MM.1S (cell line): ENCODE results near the gene BPGM.

Experiments
- DNase-seq: peaks from one replicate; pipeline ENCODE4 v3.0.0-alpha.2; 2015
- H2AFZ ChIP-seq: fragments of 300-600 bp; sonication (generic); 2 replicates; pipeline ENCODE4 v1.6.0; 2016; ENCODE audit warnings: antibody characterized with exemption, low read length
- H3F3A ChIP-seq: fragments of 300-600 bp; sonication (generic); 2 replicates; pipeline ENCODE4 v1.6.1; 2016; ENCODE audit warnings: mild to moderate bottlenecking, antibody characterized with exemption, low read length, moderate library complexity, mixed read lengths; ENCODE audit not compliant: insufficient read depth
- H3K27ac ChIP-seq: fragments of 300-600 bp; sonication (generic); 2 replicates; pipeline ENCODE4 v1.5.1; 2016; ENCODE audit warnings: mild to moderate bottlenecking, low read length
- H3K27me3 ChIP-seq: fragments of 300-600 bp; sonication (generic); replicated peaks from 2 replicates; pipeline ENCODE4 v1.6.0; 2016; ENCODE audit warnings: low read length; ENCODE audit not compliant: insufficient read depth
- H3K36me3 ChIP-seq: fragments of 300-600 bp; sonication (generic); replicated peaks from 2 replicates; pipeline ENCODE4 v1.6.1; 2016; ENCODE audit warnings: mild to moderate bottlenecking, low read length, mixed read lengths; ENCODE audit not compliant: insufficient read depth
- H3K4me1 ChIP-seq: fragments of 300-600 bp; sonication (generic); 2 replicates; pipeline ENCODE4 v1.6.1; 2016; ENCODE audit warnings: low read length, mixed read lengths
- H3K4me2 ChIP-seq: fragments of 300-600 bp; sonication (generic); 2 replicates; pipeline ENCODE4 v1.6.0; 2016; ENCODE audit warnings: low read depth, low read length
- H3K4me3 ChIP-seq: fragments of 300-600 bp; sonication (generic); 2 replicates; pipeline ENCODE4 v1.5.1; 2016; ENCODE audit warnings: low read length, mixed read lengths
- H3K79me2 ChIP-seq: fragments of 300-600 bp; sonication (generic); 2 replicates; pipeline ENCODE4 v1.6.1; 2016; ENCODE audit warnings: mixed run types, low read length, mixed read lengths
- H3K9ac ChIP-seq: fragments of 300-600 bp; sonication (generic); 2 replicates; pipeline ENCODE4 v1.6.1; 2016; ENCODE audit warnings: low read length, mixed read lengths
- H3K9me2 ChIP-seq: fragments of 300-600 bp; sonication (generic); replicated peaks from 2 replicates; pipeline ENCODE4 v1.6.1; 2016; ENCODE audit warnings: mild to moderate bottlenecking, low read length, mixed read lengths; ENCODE audit not compliant: insufficient read depth
- H3K9me3 ChIP-seq: fragments of 300-600 bp; sonication (generic); replicated peaks from 2 replicates; pipeline ENCODE4 v1.6.1; 2016; ENCODE audit warnings: mild to moderate bottlenecking, low read length, mixed read lengths; ENCODE audit not compliant: insufficient read depth
- H4K20me1 ChIP-seq: fragments of 300-600 bp; sonication (generic); 2 replicates; pipeline ENCODE4 v1.6.1; 2016; ENCODE audit warnings: mild to moderate bottlenecking, low read length, moderate library complexity, mixed read lengths; ENCODE audit not compliant: insufficient read depth
- EZH2 ChIP-seq: fragments of 300-600 bp; sonication (generic); optimal IDR thresholded peaks from 2 replicates; pipeline ENCODE3; 2017; ENCODE audit warnings: low read depth, mild to moderate bottlenecking, antibody characterized with exemption, low read length, mixed read lengths
- EZH2phosphoT487 ChIP-seq: fragments of 300-600 bp; sonication (generic); IDR thresholded peaks from 2 replicates; pipeline ENCODE4 v1.6.1; 2018; ENCODE audit warnings: antibody characterized with exemption, low read length
- TF ChIP-seq, protein P1 (sequence below): fragments of 300-600 bp; sonication (generic); IDR thresholded peaks from 2 replicates; pipeline ENCODE4 v1.5.1; 2016; ENCODE audit warnings: antibody characterized with exemption, low read length, mixed read lengths

The BPGM gene

DNA sequence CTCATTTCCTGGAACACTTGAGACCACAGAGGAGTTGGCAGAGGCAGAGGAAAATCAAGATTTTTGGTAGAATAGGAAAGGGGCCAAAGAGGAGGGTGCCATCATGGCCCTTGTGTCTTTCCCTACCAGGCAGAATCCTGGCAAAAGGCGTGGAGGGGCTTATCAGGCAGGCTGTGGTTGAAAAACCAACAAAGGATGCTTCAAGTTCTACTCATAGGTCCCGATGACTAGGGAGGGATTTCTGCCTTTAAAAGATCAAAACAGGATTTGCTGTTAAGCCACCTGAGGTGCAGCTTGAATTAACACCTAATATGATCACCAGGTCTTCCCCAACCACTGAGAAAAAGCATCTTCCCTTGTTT is 45.7 kb downstream of the BPGM start:
- no peaks in the 10 kb centered on the region for H3K27me3 ChIP-seq
- no peaks in the 10 kb centered on the region for H3F3A ChIP-seq
- no peak for DNase-seq
- no peak overlapping the region for H2AFZ ChIP-seq
- H3K4me1 ChIP-seq: no peaks in the 10 kb centered on the region
- H3K27ac ChIP-seq: no peak overlapping the region
- no peaks in the 10 kb centered on the region for H3K9me2 ChIP-seq
- no peak overlapping the region for H3K4me2 ChIP-seq
- no peaks in the 10 kb centered on the region for H4K20me1 ChIP-seq
- no peaks in the 10 kb centered on the region for H3K9me3 ChIP-seq
- H3K9ac ChIP-seq: no peak overlapping the region
- no peak overlapping the region for H3K4me3 ChIP-seq
- H3K79me2 ChIP-seq: no peaks in the 10 kb centered on the region
- TF ChIP-seq EZH2phosphoT487 (no peak), EZH2 (no peak)
- TF ChIP-seq, protein P1, sequence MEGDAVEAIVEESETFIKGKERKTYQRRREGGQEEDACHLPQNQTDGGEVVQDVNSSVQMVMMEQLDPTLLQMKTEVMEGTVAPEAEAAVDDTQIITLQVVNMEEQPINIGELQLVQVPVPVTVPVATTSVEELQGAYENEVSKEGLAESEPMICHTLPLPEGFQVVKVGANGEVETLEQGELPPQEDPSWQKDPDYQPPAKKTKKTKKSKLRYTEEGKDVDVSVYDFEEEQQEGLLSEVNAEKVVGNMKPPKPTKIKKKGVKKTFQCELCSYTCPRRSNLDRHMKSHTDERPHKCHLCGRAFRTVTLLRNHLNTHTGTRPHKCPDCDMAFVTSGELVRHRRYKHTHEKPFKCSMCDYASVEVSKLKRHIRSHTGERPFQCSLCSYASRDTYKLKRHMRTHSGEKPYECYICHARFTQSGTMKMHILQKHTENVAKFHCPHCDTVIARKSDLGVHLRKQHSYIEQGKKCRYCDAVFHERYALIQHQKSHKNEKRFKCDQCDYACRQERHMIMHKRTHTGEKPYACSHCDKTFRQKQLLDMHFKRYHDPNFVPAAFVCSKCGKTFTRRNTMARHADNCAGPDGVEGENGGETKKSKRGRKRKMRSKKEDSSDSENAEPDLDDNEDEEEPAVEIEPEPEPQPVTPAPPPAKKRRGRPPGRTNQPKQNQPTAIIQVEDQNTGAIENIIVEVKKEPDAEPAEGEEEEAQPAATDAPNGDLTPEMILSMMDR: no peak
- H3K36me3 ChIP-seq: no peaks in the 10 kb centered on the region

DNA sequence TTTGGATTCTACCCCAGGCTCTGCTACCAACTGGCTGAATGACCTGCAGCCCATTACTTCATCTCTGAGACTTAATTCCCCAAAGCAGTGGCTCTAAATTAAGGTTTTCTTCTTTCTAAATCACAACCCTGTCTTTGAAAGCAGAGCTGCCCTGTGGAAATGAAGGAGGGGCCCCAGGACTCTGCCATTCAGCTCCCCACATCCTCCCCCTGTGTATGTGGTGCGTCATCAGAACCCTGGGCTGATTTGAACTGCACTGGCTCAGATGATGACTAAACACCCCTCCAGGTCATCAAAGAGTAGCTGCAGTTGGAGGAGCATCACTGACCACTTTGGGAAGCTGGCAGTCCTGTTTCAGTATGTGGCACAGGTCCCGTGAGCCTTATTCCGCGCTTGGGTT is 46.6 kb downstream of the BPGM start:
- Histone ChIP-seq H3K9ac (no peak overlapping the region), H3K27ac (no peak overlapping the region), H4K20me1 (no peaks in the 10 kb centered on the region), H2AFZ (no peak overlapping the region), H3K4me3 (no peak overlapping the region), H3K4me1 (no peaks in the 10 kb centered on the region), H3F3A (no peaks in the 10 kb centered on the region), H3K27me3 (no peaks in the 10 kb centered on the region), H3K9me3 (no peaks in the 10 kb centered on the region), H3K9me2 (no peaks in the 10 kb centered on the region), H3K79me2 (no peaks in the 10 kb centered on the region), H3K36me3 (no peaks in the 10 kb centered on the region), H3K4me2 (no peak overlapping the region)
- TF ChIP-seq, protein P1: no peak
- DNase-seq: no peak

DNA sequence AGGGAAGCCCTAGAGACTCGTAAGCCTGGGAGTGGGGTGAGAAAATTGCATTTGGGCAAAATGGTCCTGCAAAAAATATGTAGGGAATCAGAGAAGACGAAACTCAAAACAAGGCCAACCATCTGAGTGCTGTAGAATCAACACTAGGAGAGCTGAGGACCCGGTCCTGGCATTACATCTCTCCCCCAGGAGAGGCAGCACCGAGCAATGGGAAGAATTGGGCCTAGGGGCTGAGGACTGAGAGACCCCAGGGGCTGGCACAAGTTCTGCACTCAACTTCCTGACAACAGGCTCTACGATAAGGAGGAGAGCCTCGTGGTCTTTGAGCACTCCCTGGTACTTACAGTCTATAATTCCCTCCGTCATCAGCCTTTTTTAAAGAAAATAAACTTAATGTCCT is 47.6 kb downstream of the BPGM start:
- TF ChIP-seq, protein P1: peak; percentile 52
- no peak for TF ChIP-seq EZH2
- no peak for TF ChIP-seq EZH2phosphoT487
- no peak overlapping the region for H3K9ac ChIP-seq
- no peaks in the 10 kb centered on the region for H3K36me3 ChIP-seq
- H3F3A ChIP-seq: no peaks in the 10 kb centered on the region
- no peak overlapping the region for H3K4me2 ChIP-seq
- no peaks in the 10 kb centered on the region for H3K9me2 ChIP-seq
- H3K27me3 ChIP-seq: no peaks in the 10 kb centered on the region
- no peaks in the 10 kb centered on the region for H3K79me2 ChIP-seq
- no peaks in the 10 kb centered on the region for H3K4me1 ChIP-seq
- H2AFZ ChIP-seq: no peak overlapping the region
- no peak for DNase-seq
- no peak overlapping the region for H3K27ac ChIP-seq
- no peaks in the 10 kb centered on the region for H4K20me1 ChIP-seq
- no peak overlapping the region for H3K4me3 ChIP-seq
- H3K9me3 ChIP-seq: no peaks in the 10 kb centered on the region

DNA sequence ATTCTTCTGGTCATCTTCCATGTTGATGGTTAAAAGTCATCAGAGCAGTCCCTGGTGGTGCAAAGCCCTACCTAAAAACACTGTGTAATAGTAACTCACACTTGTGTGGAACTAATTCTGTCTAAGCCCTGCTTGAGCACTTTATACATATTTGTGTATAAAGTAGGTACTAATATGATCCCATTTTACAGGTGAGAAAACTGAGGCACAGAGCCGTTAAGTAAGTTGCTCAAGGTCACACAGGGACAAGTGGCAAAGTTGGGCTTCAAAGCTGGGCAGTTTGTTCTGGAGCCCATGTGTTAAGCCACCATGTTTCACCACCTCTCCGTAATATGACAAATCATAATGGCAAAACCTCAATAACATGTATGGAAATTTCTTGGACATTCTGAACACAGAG is 48.1 kb downstream of the BPGM start:
- DNase-seq: no peak
- H3K79me2 ChIP-seq: no peaks in the 10 kb centered on the region
- H3K9me3 ChIP-seq: no peaks in the 10 kb centered on the region
- H3K36me3 ChIP-seq: no peaks in the 10 kb centered on the region
- TF ChIP-seq EZH2phosphoT487: no peak
- TF ChIP-seq, protein P1: no peak
- no peak for TF ChIP-seq EZH2
- no peaks in the 10 kb centered on the region for H3K9me2 ChIP-seq
- no peak overlapping the region for H3K4me3 ChIP-seq
- no peak overlapping the region for H2AFZ ChIP-seq
- no peak overlapping the region for H3K9ac ChIP-seq
- no peaks in the 10 kb centered on the region for H3F3A ChIP-seq
- no peak overlapping the region for H3K27ac ChIP-seq
- no peaks in the 10 kb centered on the region for H3K4me1 ChIP-seq
- no peak overlapping the region for H3K4me2 ChIP-seq
- H3K27me3 ChIP-seq: no peaks in the 10 kb centered on the region
- H4K20me1 ChIP-seq: no peaks in the 10 kb centered on the region
